Body of pancreas (tissue), 4 donors: Measurements from ENCODE around the gene RPS6KA1.

Experiments
- CTCF ChIP-seq, 7 experiments: fragments of 450-650 bp in 4 of 7; fragments of 200-600 bp in 3 of 7; sonication (generic) in 3 of 7; IDR thresholded peaks; one replicate each; pipeline ENCODE4 v1.5.1; 2016 to 2019; ENCODE audit warnings: antibody characterized with exemption in 7 of 7
- POLR2A ChIP-seq, 3 donors: fragments of 450-650 bp; IDR thresholded peaks; one replicate each; pipeline ENCODE4 v1.6.1; 2016; ENCODE audit warnings: antibody characterized with exemption in 3 of 3, mild to moderate bottlenecking in 2 of 3

GRCh38 chr1:26536081-26536480 is 6.5 kb downstream of the RPS6KA1 start:
- TF ChIP-seq CTCF (IDR thresholded peaks at IDR 0.05) (no peak), POLR2A (IDR thresholded peaks at IDR 0.05) (no peak)
